Anterior cingulate cortex (tissue), 58 donors: ENCODE results near the gene KCNH5.

Source experiments
- DNase-seq, 58 donors: peaks; one replicate each; lab custom pipeline; 2025; lab: John Stamatoyannopoulos, UW

Gene KCNH5

DNA sequence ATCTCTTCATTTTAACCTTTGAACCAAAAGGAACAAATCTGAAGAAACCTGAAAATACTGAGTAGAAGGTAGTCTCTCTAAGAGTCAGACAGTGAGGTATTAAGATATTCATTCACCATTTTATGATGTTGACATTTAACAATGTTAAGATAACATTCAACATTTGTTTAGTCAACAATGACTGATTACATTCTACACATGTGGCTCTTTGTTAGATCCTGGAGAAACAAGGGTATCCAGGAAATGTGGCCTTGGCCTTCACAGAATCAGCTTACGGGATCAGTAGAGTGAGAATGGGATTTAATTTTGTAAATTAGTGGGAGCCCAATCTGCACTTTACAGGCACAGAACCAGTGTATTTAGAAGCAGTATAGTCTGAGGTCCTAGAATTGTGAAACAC lies 355.5 kb downstream of the KCNH5 start:
- no peak for DNase-seq

DNA sequence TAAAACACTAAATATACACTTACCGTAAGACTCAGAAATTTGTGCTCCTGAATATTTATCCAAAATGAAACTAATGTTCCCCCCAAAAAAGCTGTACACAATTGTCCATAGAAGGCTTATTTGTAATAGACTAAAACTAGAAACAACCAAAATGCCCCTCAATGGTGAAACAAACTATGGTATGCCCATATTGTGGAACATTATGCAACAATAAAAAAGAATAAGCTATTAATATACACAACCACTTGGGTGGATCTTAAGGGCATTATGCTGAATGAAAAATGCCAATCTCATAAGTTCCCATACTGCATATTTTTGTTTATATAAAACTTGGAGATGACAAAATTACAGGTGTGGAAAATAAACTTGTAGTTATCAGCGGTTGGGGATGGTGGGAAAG lies 357.4 kb downstream of the KCNH5 start:
- no peak for DNase-seq

DNA sequence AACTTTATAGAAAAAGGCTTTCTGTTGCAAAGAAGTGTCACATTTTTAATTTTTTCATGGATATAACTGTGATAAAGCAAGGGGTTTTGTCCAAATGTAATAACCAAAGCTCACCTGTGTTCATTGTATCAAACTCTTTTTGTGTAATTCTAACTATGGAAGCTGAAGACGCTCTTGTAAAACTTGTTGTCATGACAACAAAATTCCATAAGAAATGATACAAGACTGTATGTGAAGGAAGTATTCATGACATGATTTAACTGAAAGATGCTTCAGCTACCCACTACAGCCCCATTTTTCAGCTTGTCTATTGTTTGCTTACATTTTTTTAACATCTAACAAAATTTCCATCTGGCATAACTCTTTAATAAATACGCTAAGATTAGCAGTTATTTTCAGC lies 360.9 kb downstream of the KCNH5 start:
- DNase-seq, result no peak

DNA sequence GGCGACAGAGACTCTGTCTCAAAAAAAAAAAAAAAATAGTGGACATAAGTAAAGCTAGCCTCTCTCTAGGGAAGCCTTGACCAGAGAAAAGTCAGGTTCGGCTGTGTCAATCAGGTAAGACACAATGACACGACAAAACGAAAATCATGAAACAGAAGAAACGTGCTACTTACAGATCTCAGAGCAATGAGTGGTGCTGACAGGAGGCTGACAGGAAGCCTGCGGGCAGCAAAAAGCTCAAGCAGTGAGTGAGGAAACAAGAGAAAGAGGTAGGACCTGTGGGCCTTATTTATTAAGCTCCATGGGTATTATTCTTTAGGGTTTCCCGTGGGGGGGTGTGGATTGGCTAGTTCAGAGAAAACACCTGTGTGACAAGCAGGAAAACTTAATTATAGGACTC lies 363.1 kb downstream of the KCNH5 start:
- no peak for DNase-seq

DNA sequence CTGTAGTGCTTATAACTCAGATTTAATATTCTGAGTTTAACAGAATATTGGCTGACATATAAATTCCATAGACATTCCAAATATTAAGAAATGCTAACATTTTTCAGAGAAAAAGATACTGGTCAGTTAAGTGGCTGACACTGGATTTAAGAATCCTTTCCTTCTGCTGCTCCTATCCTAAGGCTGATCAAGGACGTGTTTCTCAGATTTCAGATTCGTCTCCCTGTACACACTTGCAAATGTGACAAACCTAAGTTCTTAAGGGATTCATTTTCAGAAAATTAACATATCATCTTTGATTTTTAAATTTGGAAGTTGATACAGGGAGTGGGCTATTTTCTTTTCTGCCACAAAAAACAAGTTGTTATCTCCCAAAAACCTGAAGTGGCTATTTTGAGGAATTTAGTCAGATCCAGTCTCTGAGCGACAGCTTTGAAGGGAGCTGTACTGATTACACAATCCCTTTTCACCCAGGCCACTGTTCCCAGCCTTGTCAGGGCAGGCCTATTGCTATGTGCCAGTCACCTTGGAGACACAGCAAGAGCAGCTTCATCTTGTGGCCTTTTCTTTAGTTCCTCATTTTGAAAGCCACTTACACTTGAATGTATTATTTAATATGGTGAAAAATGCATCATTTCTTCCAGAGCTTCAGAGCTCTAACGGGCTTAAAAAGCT lies 370.6 kb downstream of the KCNH5 start:
- peak in 3 of 58 donors; percentile 2 to 31 (median 3) for DNase-seq

DNA sequence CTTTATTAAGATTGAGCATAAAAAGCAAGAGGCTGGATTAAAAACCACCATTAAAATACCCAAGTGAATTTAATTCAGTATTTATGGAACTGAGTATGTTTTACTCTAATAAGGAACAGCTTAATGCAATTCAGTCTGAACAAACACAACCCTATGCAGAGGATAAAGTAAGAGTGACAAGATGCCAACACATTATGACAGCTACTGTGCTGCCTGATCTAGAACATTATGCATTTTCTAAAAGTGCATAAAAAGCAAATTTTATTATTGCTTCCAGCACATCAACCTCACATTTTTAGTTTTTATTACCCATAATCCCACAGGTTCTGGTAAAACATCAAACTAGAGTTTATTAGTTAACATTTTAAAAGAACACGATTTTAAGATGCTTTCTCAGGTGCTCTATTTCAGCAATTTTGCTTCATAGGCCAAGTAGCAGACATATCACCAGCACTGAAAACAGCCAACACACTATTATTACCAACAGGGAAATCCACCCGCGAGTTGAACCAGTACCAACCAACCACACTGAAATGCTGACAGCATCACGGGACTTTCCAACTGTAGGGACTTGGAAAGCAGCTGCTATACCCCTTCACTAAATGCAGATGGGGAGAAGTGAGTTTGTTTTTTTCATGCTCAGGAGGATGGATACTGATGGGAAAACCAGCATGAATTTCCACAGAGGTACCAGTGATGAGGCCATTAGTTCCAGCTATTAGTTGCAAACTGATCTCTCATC lies 372.1 kb downstream of the KCNH5 start:
- DNase-seq, result no peak

DNA sequence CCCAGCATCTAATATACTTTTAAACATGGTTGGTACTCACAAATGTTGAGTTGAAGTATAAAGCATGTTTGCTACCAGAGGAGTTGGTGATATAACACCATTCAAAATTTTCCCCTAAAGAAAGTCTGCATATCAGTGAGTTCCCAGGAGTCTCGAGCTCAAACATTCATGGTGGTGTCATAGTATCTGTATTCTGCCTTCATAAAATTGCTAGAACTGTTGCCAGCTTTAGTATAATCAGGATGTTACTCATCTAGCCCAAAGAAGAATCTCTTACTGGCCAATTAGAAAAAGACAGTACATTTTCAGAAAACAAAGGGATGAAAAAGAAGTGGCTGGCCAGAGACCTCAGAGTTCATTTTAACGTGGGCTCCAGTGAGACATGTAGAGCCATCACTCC lies 374.7 kb downstream of the KCNH5 start:
- no peak for DNase-seq

DNA sequence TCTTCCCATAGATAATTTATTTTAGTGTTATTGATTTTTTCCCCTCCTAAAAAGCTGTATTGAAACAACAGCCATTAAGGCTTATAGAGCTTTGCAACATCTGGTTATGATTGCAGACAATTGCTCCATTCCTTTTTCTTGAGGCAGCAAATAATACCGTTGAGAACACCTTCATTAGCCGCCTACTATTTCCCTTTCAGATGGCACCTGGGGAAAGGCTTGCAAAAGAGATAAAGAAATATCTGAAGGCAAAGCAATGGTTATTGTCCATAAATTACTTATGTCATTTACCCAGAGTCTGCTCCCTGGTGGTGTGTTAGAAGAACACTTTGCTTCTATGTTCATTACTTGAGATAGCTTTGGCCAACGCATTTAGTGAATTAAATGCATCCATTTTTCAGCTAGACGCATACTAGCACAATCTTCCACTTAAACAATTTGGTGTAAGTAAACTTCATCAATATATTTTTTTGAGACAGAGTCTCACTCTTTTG lies 377.8 kb downstream of the KCNH5 start:
- DNase-seq, result no peak

DNA sequence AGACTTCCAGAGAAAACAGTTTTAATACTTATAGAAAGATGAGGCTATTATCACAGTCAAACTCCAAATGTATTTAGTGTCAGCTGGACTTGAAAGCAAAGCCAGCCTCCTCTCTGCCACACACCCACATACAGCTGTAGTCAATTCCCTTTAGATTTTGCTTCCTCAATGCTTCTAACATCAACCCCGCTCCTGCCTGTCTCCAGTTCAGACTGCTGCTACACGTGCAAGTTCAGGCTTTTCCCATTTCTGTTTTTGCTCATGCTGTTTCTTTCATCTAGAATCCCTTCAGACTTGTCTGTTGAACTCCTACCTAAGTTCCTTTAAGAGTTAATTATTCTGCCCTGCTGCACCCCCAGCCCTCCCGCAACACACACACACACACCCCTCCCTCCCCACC lies 380.0 kb downstream of the KCNH5 start:
- peak in 7 of 58 donors; percentile 1 to 27 (median 7) for DNase-seq

DNA sequence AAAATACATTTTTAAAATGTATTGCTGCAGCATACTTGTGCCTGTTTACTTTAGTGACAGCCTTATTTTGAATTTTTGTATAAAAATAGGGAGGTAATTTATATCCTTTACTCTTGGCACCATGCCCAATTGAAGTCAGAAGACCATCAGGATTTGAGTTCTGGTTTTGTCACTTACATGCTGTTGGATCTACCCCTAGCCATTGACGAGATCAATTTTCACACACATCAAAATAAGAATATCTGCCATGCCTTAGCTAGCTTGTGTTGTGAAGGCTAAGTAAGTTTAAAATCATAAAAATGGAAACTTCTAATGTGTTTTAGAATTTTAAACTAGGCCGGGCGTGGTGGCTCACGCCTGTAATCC lies 381.8 kb downstream of the KCNH5 start:
- no peak for DNase-seq

DNA sequence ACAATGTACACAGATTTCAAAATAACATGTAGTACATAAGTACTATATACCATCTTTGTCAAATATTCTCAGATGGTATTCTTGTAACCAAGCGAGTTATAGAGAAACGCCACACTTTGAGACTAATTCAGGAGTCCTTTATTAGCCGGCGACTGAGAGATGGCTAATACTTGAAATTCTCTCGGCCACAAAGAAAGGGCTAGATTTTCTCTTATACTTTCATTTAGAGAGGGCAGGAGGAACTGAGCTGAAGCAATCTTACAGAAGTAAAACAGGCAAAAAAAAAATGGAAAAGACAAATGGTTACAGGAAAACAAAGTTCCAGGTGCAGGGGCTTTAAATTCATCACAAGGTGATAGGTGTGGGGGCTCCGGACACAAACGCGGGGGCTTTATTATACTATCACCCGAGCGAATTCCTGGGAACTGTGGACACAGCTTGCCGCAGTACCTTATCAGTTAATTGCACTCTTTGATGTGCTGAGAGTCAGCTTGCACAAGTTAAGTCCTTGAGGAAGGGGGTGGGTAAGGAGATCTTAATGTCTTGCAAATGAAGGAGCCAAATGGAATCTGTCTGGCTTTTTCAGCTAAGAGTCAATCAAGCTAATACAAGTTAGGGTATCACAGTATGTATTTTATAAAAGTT lies 382.3 kb downstream of the KCNH5 start:
- no peak for DNase-seq

DNA sequence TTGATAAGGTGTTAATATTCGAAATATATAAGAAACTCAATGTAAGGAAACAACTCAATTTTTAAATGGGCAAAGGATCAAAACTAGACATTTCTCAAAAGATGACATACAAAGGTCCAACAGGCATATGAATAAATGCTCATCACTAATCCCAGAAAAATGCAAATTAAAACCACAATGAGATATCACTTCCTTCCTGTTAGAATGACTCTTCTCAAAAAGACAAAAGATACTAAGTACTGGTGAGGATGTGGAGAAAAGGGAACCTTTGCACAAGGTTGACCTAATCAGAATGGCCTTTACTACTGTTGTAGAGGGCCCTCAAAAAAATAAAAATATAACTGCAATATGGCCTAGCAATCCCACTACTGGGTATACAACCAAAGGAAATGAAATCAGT lies 383.4 kb downstream of the KCNH5 start:
- no peak for DNase-seq

DNA sequence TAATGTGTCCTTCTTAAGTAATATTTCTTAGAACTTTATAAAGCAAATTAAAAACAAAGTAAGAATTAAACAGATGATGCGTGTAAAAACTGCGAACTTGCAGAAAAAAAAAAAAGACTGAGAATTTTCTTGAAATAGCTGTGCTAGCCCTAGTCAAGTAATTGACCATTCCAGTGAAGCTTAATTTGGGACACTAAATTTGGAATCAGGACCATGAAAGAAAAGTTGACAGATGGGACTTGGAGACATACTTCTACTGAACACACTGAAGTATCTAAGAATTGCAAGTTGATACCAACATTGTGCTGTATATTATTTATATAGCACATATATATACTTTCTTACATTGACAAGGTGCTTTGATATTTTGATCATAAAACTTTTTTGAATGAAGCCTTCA lies 386.6 kb downstream of the KCNH5 start:
- DNase-seq, result no peak

DNA sequence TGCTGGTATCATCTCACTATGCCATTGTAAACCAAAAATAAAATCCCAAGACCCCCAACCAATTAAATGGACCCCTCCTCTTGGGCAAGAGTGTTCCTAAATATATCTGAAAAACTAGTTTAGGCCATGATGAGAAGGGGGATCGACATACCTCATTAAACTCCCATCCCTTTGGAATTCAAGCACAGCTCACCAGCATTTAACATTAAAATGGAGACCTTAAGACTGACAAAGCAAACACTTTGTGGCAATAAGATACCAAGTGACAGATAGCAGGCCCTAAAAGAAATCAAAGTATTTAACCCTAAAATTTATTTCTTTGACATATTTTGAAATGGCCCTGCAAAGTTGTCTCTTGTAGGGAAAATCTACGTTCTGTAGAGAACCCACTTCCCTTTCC lies 387.9 kb downstream of the KCNH5 start:
- no peak for DNase-seq

DNA sequence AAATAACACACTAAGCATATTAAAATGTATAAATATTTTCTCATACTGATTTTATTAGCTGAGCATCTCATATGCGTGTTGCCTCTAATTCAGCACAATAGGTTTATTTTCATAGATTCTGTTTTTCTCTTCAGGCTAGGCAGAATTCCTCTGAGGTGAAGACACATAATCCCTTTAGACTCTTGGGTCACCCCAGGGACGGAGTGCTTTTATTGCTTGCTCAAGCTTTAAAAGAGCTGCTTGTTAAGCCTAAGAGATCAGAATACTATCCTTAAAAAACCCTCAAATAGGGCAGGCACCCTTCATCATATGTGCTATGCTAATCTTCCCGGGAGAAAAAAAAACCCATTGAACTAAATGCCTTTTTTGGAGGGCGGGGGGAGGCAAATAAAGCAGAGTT lies 390.1 kb downstream of the KCNH5 start:
- no peak for DNase-seq

DNA sequence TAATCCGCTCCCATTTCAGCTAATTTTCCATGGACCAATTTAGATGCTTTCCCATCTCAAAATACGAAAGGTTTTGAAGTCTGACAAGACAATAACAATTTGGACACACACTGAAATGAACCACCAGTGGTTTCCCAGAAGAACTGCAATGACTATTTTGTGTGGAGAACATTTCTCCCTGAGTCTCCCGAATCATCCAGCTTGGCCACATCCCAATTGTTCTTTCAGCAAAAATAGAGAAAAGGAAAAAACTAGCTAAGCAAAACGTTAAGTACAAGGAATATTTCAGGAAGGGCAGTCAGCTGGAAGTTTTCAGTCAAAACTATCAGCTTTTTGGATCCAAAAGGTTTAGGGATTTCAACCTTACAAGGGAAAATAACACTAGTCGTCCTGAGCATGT lies 390.6 kb downstream of the KCNH5 start:
- DNase-seq, result peak in 1 of 58 donors; percentile 9
